Neural cell (in vitro differentiated cells): ENCODE measurements around the gene KRT80.

ENCODE experiments used
- TAF1 ChIP-seq: IDR thresholded peaks from 2 replicates; pipeline ENCODE4 v1.6.1; 2012; ENCODE audit warnings: low read depth
- TF ChIP-seq, protein P1 (sequence below): fragments of 450-650 bp; IDR thresholded peaks from 2 replicates; pipeline ENCODE4 v1.5.1; 2014; ENCODE audit warnings: antibody characterized with exemption, mild to moderate bottlenecking, moderate library complexity; ENCODE audit not compliant: poor library complexity, severe bottlenecking

- TF ChIP-seq, protein P1, sequence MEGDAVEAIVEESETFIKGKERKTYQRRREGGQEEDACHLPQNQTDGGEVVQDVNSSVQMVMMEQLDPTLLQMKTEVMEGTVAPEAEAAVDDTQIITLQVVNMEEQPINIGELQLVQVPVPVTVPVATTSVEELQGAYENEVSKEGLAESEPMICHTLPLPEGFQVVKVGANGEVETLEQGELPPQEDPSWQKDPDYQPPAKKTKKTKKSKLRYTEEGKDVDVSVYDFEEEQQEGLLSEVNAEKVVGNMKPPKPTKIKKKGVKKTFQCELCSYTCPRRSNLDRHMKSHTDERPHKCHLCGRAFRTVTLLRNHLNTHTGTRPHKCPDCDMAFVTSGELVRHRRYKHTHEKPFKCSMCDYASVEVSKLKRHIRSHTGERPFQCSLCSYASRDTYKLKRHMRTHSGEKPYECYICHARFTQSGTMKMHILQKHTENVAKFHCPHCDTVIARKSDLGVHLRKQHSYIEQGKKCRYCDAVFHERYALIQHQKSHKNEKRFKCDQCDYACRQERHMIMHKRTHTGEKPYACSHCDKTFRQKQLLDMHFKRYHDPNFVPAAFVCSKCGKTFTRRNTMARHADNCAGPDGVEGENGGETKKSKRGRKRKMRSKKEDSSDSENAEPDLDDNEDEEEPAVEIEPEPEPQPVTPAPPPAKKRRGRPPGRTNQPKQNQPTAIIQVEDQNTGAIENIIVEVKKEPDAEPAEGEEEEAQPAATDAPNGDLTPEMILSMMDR: no peak
- no peak for TF ChIP-seq TAF1
These were observed 21.9 kb downstream of the KRT80 start for GRCh38 chr12:52169886-52170285.
